GM18499 (cell line): ENCODE results near the gene COX6B2.

ENCODE experiments used
- ATAC-seq: cut with Tn5 transposase; IDR thresholded peaks from one replicate; pipeline ENCODE4 v1.9.1; 2021; ENCODE audit warnings: moderate number of reproducible peaks; ENCODE audit not compliant: insufficient read depth, unreplicated experiment

Gene COX6B2

GRCh38 chr19:55315956-55316525 lies 38.5 kb downstream of the COX6B2 start:
- no peak for ATAC-seq

- no peak for ATAC-seq
These were observed 40.1 kb downstream of the COX6B2 start for GRCh38 chr19:55314396-55314795.

- ATAC-seq, result no peak
These were observed 41.7 kb downstream of the COX6B2 start for GRCh38 chr19:55312621-55313512.

- no peak for ATAC-seq
These were observed 42.7 kb downstream of the COX6B2 start for GRCh38 chr19:55311797-55312196.

GRCh38 chr19:55311397-55311796 lies 43.1 kb downstream of the COX6B2 start:
- ATAC-seq, result no peak

- ATAC-seq, result no peak
These were observed 44.0 kb downstream of the COX6B2 start for GRCh38 chr19:55310498-55310897.

GRCh38 chr19:55309448-55309847 lies 45.1 kb downstream of the COX6B2 start:
- ATAC-seq, result no peak

- ATAC-seq, result no peak
These were observed 46.2 kb downstream of the COX6B2 start for GRCh38 chr19:55308281-55308680.

- no peak for ATAC-seq
These were observed 47.8 kb downstream of the COX6B2 start for GRCh38 chr19:55306712-55307111.

- no peak for ATAC-seq
These were observed 48.4 kb downstream of the COX6B2 start for GRCh38 chr19:55305983-55306562.

GRCh38 chr19:55305491-55305890 lies 49.0 kb downstream of the COX6B2 start:
- ATAC-seq, result no peak

- no peak for ATAC-seq
These were observed 49.5 kb downstream of the COX6B2 start for GRCh38 chr19:55304980-55305379.

- ATAC-seq, result no peak
These were observed 50.1 kb downstream of the COX6B2 start for GRCh38 chr19:55304279-55304978.

- ATAC-seq, result no peak
These were observed 51.0 kb downstream of the COX6B2 start for GRCh38 chr19:55303477-55303876.

GRCh38 chr19:55302318-55302703 lies 52.2 kb downstream of the COX6B2 start:
- no peak for ATAC-seq

- ATAC-seq, result no peak
These were observed 52.8 kb downstream of the COX6B2 start for GRCh38 chr19:55301459-55302317.

- no peak for ATAC-seq
These were observed 53.5 kb downstream of the COX6B2 start for GRCh38 chr19:55300886-55301458.

- no peak for ATAC-seq
These were observed 54.5 kb downstream of the COX6B2 start for GRCh38 chr19:55299991-55300390.
